ENCODE data around the gene ALDH16A1. TPM values are rescaled to one million over a fixed set of nuclear protein-coding genes. Genes with fewer than 3 reads are reported as not detected.

Gene ALDH16A1
- total RNA-seq, 1 donor from 2014 or later: 61.4 TPM

- ChIA-PET CTCF (interaction anchor here (0.7 kb wide), 1 partner anchor 48 kb away, joined by 5 read pairs; no protein-coding TSS in a partner anchor), POLR2A (interaction anchor here (0.5 to 1.0 kb wide), 3 partner anchors 12 to 958 kb away, joined by 3 read pairs; no protein-coding TSS in a partner anchor)
- Mint-ChIP-seq H3K27me3 (no peaks in the 10 kb centered on the region), H3K36me3 (ENCODE audit: low read depth) (peaks cover 46% of the 10 kb centered on the region), H3K9me3 (no peaks in the 10 kb centered on the region), H3K4me1 (peaks cover 70% of the 10 kb centered on the region), H3K27ac (peak overlapping the region; percentile 96), H3K4me3 (peak overlapping the region; percentile 93)
- DNase-seq (no peak), ATAC-seq (ENCODE audit: low read depth) (no peak)
- intact Hi-C loops (cut with micrococcal nuclease): loop anchor here (5.0 to 10.0 kb wide), 4 partner anchors 33 to 1137 kb away; partner anchors contain the start of genes PPP1R15A, PRR12, SYNGR4 and TMEM143
- TF ChIP-seq, protein P1, sequence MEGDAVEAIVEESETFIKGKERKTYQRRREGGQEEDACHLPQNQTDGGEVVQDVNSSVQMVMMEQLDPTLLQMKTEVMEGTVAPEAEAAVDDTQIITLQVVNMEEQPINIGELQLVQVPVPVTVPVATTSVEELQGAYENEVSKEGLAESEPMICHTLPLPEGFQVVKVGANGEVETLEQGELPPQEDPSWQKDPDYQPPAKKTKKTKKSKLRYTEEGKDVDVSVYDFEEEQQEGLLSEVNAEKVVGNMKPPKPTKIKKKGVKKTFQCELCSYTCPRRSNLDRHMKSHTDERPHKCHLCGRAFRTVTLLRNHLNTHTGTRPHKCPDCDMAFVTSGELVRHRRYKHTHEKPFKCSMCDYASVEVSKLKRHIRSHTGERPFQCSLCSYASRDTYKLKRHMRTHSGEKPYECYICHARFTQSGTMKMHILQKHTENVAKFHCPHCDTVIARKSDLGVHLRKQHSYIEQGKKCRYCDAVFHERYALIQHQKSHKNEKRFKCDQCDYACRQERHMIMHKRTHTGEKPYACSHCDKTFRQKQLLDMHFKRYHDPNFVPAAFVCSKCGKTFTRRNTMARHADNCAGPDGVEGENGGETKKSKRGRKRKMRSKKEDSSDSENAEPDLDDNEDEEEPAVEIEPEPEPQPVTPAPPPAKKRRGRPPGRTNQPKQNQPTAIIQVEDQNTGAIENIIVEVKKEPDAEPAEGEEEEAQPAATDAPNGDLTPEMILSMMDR (IDR thresholded peaks at IDR 0.05): no peak
These were observed 46.1 kb downstream of the ALDH16A1 start for GRCh38 chr19:49499030-49499670.

DNA sequence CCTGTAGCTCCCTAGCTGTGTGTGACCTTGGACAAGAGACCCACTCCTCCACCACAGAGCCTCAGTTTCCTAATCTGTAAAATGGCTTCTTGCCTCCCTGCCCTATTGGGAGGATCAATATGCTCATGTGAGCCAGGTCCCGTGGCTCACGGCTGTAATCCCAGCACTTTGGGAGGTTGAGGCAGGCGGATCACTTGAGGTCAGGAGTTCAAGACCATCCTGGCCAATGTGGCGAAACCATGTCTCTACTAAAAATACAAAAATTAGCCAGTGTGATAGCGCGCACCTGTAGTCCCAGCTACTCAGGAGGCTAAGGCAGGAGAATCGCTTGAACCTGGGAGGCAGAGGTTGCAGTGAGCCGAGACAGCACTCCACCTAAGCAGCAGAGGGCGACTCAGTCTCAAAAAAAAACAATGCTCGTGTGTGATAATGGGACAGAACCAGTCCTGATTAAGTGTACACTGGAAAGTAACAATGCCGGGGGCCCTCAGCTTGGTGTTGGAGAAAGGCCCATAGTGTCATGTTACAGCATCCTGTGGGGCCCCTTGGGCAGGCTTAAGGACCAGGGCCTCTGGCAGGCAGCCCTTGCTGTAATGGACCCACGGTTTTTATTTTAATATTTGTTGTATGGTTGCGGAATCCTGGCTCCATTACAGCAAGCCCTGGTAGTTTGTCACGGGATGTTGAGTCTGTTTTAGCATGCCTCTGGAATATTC lies 50.0 kb downstream of the ALDH16A1 start:
- DNase-seq (no peak), ATAC-seq (ENCODE audit: low read depth) (no peak)
- H3K4me3 Mint-ChIP-seq: no peak overlapping the region
- ChIA-PET POLR2A (interaction anchor here (0.6 to 0.7 kb wide), 4 partner anchors 10 to 135 kb away, joined by 3 to 6 read pairs (median 4); partner anchors contain the start of gene FCGRT), CTCF (interaction anchor here (0.6 to 3.4 kb wide), 9 partner anchors 9 to 308 kb away, joined by 3 to 18 read pairs (median 3); no protein-coding TSS in a partner anchor)
- intact Hi-C loops (cut with micrococcal nuclease): no loop called here
- no peaks in the 10 kb centered on the region for H3K27me3 Mint-ChIP-seq
- peak overlapping the region; percentile 83 for H3K27ac Mint-ChIP-seq
- peaks cover 53% of the 10 kb centered on the region for H3K4me1 Mint-ChIP-seq
- H3K36me3 Mint-ChIP-seq (ENCODE audit: low read depth): peaks cover 25% of the 10 kb centered on the region
- TF ChIP-seq, protein P1 (IDR thresholded peaks at IDR 0.05): no peak
- no peaks in the 10 kb centered on the region for H3K9me3 Mint-ChIP-seq

GRCh38 chr19:49503582-49503962 lies 50.5 kb downstream of the ALDH16A1 start:
- ATAC-seq (ENCODE audit: low read depth) (no peak), DNase-seq (no peak)
- TF ChIP-seq, protein P1 (IDR thresholded peaks at IDR 0.05): no peak
- POLR2A ChIA-PET: interaction anchor here (0.7 kb wide), 1 partner anchor 12 kb away, joined by 4 read pairs; no protein-coding TSS in a partner anchor
- H3K27ac Mint-ChIP-seq: no peak overlapping the region
- no peak overlapping the region for H3K4me3 Mint-ChIP-seq
- CTCF ChIA-PET: interaction anchor here (0.7 to 3.4 kb wide), 7 partner anchors 8 to 74 kb away, joined by 3 to 18 read pairs (median 4); no protein-coding TSS in a partner anchor
- intact Hi-C loops (cut with micrococcal nuclease): no loop called here
- H3K27me3 Mint-ChIP-seq: no peaks in the 10 kb centered on the region
- H3K9me3 Mint-ChIP-seq: no peaks in the 10 kb centered on the region
- H3K4me1 Mint-ChIP-seq: peaks cover 48% of the 10 kb centered on the region
- H3K36me3 Mint-ChIP-seq (ENCODE audit: low read depth): peaks cover 19% of the 10 kb centered on the region

DNA sequence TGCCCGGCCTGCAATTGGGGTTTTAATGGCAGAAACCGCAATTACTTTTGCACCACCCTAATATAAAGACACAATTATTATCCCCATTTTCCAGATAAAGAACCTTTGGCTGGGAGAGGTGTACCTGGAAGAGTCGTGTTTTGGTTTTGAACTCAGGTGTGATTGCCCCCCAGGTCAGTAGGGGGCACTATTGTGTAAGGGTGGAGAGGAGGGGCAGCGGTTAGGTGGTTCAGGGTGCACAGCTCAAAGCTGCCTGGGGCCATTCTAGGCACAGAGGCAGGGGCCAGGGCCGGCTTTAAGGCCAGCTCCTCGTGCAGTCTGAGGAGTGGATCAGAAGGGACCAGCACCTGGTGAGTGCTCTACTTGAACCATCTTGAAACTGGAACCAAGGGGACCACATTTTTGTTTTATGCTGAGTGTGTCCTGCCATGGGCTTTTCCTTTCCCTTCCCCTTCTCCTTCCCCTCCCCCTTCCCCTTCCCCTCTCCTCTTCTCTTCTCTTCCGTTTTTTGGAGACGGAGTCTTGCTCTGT lies 53.6 kb downstream of the ALDH16A1 start:
- peak overlapping the region; percentile 25 for H3K27ac Mint-ChIP-seq
- intact Hi-C loops (cut with micrococcal nuclease): loop anchor here (1.0 kb wide), 2 partner anchors 41 to 64 kb away; no protein-coding TSS in a partner anchor
- DNase-seq (peak; percentile 53), ATAC-seq (ENCODE audit: low read depth) (peak; percentile 85)
- TF ChIP-seq, protein P1 (IDR thresholded peaks at IDR 0.05): peak; percentile 58
- H3K36me3 Mint-ChIP-seq (ENCODE audit: low read depth): no peaks in the 10 kb centered on the region
- no peaks in the 10 kb centered on the region for H3K27me3 Mint-ChIP-seq
- ChIA-PET POLR2A (interaction anchor here (1.0 to 1.5 kb wide), 4 partner anchors 39 to 172 kb away, joined by 3 to 7 read pairs (median 4); partner anchors contain the start of genes BCL2L12 and IRF3), CTCF (interaction anchor here (0.8 to 2.8 kb wide), 6 partner anchors 28 to 170 kb away, joined by 3 to 20 read pairs (median 4); partner anchors contain the start of gene FLT3LG)
- H3K9me3 Mint-ChIP-seq: no peaks in the 10 kb centered on the region
- H3K4me1 Mint-ChIP-seq: peaks cover 28% of the 10 kb centered on the region
- no peak overlapping the region for H3K4me3 Mint-ChIP-seq
